Muscle of leg (tissue), 16 donors: ENCODE data around the gene EXD1. TPM values are rescaled to one million over a fixed set of nuclear protein-coding genes. Genes with fewer than 3 reads are reported as not detected.
"Not testable (repeated sequence)": the region's sequence is repeated elsewhere in the genome, so short reads cannot be mapped to it uniquely, and the experiment has no call there.

Experiments
- DNase-seq: peaks from one replicate; pipeline ENCODE4 v3.0.0; 2013
- H3K27ac ChIP-seq: one replicate; pipeline ENCODE4 v1.5.1; 2013; ENCODE audit warnings: mild to moderate bottlenecking, low read length, control low read depth
- H3K27me3 ChIP-seq: one replicate; pipeline ENCODE4 v1.6.1; 2013; ENCODE audit warnings: low read length; ENCODE audit not compliant: control insufficient read depth, insufficient read depth
- H3K36me3 ChIP-seq: one replicate; pipeline ENCODE4 v1.6.1; 2013; ENCODE audit warnings: low read length; ENCODE audit not compliant: control insufficient read depth, insufficient read depth
- H3K4me1 ChIP-seq: one replicate; pipeline ENCODE4 v1.6.1; 2013; ENCODE audit warnings: low read length; ENCODE audit not compliant: control insufficient read depth, insufficient read depth
- H3K4me3 ChIP-seq: one replicate; pipeline ENCODE4 v1.5.1; 2013; ENCODE audit warnings: low read length, control low read depth
- H3K9me3 ChIP-seq: replicated peaks from 2 replicates; pipeline ENCODE4 v1.6.1; 2013; ENCODE audit warnings: low read depth, low read length; ENCODE audit not compliant: control insufficient read depth
- WGBS: methylation state at CpG from one replicate; pipeline ENCODE4 v1.1.5; 2013; ENCODE audit warnings: missing lambda C conversion rate; ENCODE audit not compliant: insufficient coverage; 5-methylcytosine and 5-hydroxymethylcytosine counted together
- long read RNA-seq, 11 donors: transcript quantifications; one replicate each; lab custom pipeline, GENCODE V29; 2026
- polyA plus RNA-seq, 8 donors: library from polyadenylated mRNA; unstranded; fragments of 120-200 nt; gene quantifications; one replicate each; pipeline versions ENCODE4 v1.2.1 to v1.2.3, GENCODE V29; 2013; ENCODE audit warnings: inconsistent platforms in 1 of 8, low replicate concordance in 1 of 8; ENCODE audit not compliant: insufficient read length in 8 of 8, insufficient read depth in 1 of 8
- total RNA-seq: library from RNA; stranded (reverse); fragments of 120-200 nt; gene quantifications from one replicate; pipeline ENCODE4 v1.2.4, GENCODE V29; 2013

EXD1 gene, protein sequence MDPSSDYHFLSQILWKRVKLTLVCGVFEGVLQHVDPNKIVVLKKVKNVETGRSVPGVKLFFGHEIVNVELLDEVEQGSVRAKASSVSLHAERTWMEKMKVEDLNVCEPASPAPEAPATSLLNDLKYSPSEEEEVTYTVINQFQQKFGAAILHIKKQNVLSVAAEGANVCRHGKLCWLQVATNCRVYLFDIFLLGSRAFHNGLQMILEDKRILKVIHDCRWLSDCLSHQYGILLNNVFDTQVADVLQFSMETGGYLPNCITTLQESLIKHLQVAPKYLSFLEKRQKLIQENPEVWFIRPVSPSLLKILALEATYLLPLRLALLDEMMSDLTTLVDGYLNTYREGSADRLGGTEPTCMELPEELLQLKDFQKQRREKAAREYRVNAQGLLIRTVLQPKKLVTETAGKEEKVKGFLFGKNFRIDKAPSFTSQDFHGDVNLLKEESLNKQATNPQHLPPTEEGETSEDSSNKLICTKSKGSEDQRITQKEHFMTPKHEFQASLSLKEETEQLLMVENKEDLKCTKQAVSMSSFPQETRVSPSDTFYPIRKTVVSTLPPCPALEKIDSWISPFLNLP
- total RNA-seq (not detected), polyA plus RNA-seq (under 1 TPM in 2 of 8 donors, not detected in 6; 0.07 to 0.40 TPM)
- long read RNA-seq, donor 1 = 0 reads
- long read RNA-seq, donor 2 = 0 reads
- long read RNA-seq, donor 3, partial matches to known transcripts = 83 of 109 reads
- long read RNA-seq, donor 3, other reads (novel, unspliced or antisense) = 26 of 109 reads
- long read RNA-seq, donor 4 = 0 reads
- long read RNA-seq, donor 5 = 0 reads
- long read RNA-seq, donor 6 = 0 reads
- long read RNA-seq, donor 7 = 0 reads
- long read RNA-seq, donor 8, partial matches to known transcripts = 80 of 94 reads
- long read RNA-seq, donor 8, other reads (novel, unspliced or antisense) = 14 of 94 reads
- long read RNA-seq, donor 9 = 0 reads
- long read RNA-seq, donor 10 = 0 reads
- long read RNA-seq, donor 11, partial matches to known transcripts = 77 of 77 reads
- long read RNA-seq, donor 11, other reads (novel, unspliced or antisense) = 0 of 77 reads

DNA sequence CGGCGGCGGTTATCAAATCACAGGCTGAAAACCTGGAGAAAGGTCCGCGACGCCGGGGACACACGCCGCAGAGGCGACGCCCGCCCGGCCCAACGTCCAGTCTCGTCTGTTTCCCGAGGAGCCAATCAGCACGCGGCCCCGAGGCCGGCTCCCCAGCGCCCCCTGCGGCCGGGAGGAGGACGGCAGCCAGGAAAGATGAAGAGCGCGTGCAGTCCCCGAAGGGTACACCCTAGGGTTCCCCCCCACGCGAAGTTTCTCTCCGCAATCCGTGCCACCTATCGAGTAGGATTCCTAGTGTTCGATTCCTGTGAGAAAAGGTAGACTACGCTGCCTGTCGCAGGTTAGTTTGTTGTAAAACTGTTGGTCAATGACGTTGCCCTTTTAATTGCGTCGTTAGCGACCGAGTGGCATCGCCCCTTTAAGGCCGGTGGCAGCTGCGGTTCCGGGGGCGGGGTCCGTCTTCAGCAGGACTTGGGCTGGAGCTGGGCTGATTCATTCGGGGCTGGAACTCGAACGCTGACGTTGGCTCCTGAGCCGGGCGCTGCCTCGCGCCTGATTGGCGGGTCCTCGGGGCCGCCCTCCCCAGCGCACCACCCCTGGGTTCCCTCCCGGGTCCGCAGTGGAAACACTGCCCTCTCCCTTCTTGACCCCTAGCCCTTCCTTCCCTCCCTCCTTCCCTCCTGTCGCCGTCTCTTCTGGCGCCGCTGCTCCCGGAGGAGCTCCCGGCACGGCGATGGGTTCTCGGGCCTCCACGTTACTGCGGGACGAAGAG lies at the start of gene EXD1, which contains the start of gene CHP1:
Gene EXD1 (minus strand): TSS at position 108 of the 772 bp plus-strand sequence. CDS start 4,182 bp downstream, outside the sequence.
Gene CHP1 (plus strand): TSS at position 619 of the 772 bp plus-strand sequence. CDS start 115 bp downstream, at position 734.
- Histone ChIP-seq H3K36me3 (no peaks in the 10 kb centered on the region), H3K9me3 (no peaks in the 10 kb centered on the region), H3K27me3 (no peaks in the 10 kb centered on the region), H3K4me1 (peaks cover 9% of the 10 kb centered on the region), H3K4me3 (peak within 1 kb of the TSS; percentile 81), H3K27ac (peak within 1 kb of the TSS; percentile 95)
- DNase-seq = peak; percentile 99
- under 1% methylated on average over 63 of the region's 72 CpGs for WGBS

DNA sequence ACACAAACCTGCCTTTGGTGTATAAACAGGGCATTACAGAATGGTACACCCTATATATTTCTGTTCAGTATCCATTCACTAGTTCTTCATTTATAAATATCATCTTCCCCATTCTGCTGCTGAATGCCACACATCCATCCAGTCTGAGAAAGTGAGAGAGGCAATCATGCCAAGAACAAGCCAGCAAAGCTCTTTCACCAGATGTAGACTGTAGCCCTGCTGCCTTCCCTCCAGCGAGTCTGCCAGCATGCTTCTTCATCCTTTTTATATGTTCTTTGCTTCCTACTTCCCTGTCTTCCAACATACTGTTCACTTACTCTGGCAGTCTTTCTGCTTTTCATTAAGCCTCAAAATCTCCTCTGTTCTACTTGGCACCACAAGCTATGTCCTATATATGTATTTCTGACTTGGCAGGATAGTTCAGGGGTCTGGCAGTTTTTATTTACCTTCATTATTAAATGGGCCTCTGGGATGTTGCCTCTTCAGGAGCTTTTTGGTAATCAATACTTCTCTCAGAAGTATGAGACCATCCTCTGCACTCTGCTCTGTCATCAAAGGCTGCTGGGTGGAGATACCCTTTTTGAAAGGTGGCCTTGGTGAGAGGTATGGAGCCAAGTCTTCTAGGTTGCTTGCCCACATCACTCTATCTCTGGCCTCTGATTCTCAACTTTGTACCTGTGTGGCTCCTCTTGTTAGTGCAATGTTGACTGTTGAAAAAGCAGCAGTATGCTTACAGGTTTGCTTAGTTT lies 49.2 kb upstream of the EXD1 start:
- 80% methylated on average over 1 of the region's 1 CpG for WGBS
- Histone ChIP-seq H3K9me3 (no peaks in the 10 kb centered on the region), H3K36me3 (peaks cover 21% of the 10 kb centered on the region), H3K27me3 (no peaks in the 10 kb centered on the region), H3K4me1 (peaks cover 4% of the 10 kb centered on the region), H3K27ac (no peak overlapping the region), H3K4me3 (no peak overlapping the region)
- no peak for DNase-seq

DNA sequence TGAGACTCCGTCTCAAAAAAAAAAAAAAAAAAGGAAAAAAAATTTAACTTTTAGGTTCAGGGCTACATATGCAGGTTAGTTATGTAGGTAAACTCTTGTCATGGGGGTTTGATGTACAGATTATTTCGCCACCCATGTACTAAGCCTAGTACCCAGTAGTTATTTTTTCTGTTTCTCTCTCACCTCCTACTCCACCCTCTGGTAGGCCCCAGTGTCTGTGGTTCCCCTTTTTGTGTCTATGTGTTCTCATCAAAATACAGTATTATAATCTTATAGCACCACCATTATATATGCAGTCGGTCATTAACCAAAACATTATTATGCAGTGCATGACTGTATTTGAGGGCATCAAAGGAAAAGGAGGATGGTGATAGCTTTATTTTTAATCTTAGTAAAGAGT lies 47.8 kb upstream of the EXD1 start:
- DNase-seq = no peak
- H3K27ac ChIP-seq = no peak overlapping the region
- WGBS = no CpG with 5 or more reads among the region's 3 CpGs
- peaks cover 4% of the 10 kb centered on the region for H3K4me1 ChIP-seq
- H3K36me3 ChIP-seq = peaks cover 23% of the 10 kb centered on the region
- H3K27me3 ChIP-seq = no peaks in the 10 kb centered on the region
- no peaks in the 10 kb centered on the region for H3K9me3 ChIP-seq
- H3K4me3 ChIP-seq = no peak overlapping the region

DNA sequence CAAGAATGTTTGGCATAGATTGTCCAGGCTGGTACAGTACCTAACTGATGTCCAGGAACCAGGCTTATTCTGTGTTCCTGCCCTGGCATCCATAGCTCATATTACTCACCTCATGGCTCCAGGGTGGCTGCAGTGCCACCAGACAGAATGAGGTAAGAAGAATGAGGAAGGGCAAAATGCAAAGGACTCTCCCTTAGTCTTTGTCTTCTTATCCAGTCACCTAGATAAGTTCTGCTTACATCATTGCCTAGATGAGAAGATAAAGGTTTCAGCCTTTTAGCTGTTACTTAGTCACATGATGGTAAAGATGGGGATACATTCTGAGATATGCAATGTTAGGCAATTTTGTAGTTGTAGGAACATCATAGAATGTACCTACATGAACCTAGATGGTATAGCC lies 46.3 kb upstream of the EXD1 start:
- Histone ChIP-seq H3K9me3 (no peaks in the 10 kb centered on the region), H3K27me3 (no peaks in the 10 kb centered on the region), H3K27ac (no peak overlapping the region), H3K36me3 (peaks cover 29% of the 10 kb centered on the region), H3K4me1 (no peaks in the 10 kb centered on the region), H3K4me3 (no peak overlapping the region)
- no peak for DNase-seq

DNA sequence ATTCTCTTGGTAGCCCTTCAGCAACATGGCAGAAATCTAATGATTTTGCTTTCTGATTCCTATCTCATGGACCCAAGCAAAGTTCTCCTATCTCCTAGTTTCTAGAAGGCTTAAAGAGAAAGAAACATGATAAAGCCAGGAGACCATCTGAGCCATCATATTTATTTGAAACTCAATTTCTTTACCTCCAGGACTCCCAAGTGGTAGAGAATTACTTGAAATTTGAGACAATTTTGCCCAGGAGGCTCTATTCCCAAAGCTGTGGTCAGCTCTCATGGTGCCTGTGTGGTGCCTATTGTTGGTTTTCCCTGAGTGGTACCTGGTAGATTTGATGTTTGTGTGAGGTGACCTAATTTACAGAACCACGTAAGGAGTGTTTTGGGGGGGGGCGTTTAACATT lies 39.3 kb upstream of the EXD1 start:
- Histone ChIP-seq H3K27me3 (no peaks in the 10 kb centered on the region), H3K36me3 (peaks cover 22% of the 10 kb centered on the region), H3K9me3 (no peaks in the 10 kb centered on the region), H3K27ac (no peak overlapping the region), H3K4me3 (no peak overlapping the region), H3K4me1 (no peaks in the 10 kb centered on the region)
- WGBS = no CpG with 5 or more reads among the region's 2 CpGs
- DNase-seq = no peak

DNA sequence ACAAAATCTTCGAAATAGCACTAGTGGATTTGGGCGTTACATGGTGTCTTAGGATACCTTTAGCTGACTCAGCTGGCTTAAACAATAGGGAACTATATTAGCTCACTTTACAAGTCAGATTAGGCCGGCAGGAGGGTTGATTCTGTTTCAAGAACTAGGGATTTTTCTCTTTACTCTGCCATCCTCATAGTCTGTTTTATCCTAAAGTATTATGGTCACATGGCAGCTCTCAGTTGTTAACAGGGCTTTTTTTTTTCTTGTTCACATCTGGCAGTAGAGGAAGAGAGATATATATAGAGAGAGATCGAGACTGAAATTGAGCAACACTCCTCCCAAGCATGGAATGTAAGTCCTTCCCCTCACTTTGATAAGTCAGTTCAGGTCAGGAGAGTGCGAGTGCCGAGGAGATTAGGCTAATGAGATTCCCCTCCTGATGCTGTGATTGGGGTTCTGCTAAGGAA lies 33.4 kb upstream of the EXD1 start:
- H3K4me3 ChIP-seq = no peak overlapping the region
- H3K9me3 ChIP-seq = no peaks in the 10 kb centered on the region
- peak; percentile 18 for DNase-seq
- WGBS = no CpG with 5 or more reads among the region's 6 CpGs
- H3K27me3 ChIP-seq = no peaks in the 10 kb centered on the region
- no peaks in the 10 kb centered on the region for H3K4me1 ChIP-seq
- no peak overlapping the region for H3K27ac ChIP-seq
- H3K36me3 ChIP-seq = peaks cover 29% of the 10 kb centered on the region

DNA sequence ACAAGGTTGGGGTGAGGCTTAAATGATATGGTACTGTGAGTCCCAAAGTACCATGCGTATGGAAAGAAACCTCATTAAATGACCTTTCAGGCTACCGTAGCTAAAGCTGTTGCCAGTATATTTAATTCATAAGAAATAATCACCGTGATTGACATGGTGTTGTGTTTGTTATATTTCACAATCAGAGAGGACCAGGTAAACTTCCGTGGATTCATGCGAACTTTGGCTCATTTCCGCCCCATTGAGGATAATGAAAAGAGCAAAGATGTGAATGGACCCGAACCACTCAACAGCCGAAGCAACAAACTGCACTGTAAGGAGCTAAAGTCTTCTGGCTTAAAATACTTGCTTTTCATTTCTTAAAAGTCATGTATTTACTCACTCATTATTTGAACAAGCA lies 32.0 kb upstream of the EXD1 start:
- Histone ChIP-seq H3K27me3 (no peaks in the 10 kb centered on the region), H3K36me3 (peaks cover 31% of the 10 kb centered on the region), H3K4me1 (no peaks in the 10 kb centered on the region), H3K27ac (no peak overlapping the region), H3K4me3 (no peak overlapping the region), H3K9me3 (no peaks in the 10 kb centered on the region)
- 100% methylated on average over 1 of the region's 8 CpGs for WGBS
- no peak for DNase-seq

DNA sequence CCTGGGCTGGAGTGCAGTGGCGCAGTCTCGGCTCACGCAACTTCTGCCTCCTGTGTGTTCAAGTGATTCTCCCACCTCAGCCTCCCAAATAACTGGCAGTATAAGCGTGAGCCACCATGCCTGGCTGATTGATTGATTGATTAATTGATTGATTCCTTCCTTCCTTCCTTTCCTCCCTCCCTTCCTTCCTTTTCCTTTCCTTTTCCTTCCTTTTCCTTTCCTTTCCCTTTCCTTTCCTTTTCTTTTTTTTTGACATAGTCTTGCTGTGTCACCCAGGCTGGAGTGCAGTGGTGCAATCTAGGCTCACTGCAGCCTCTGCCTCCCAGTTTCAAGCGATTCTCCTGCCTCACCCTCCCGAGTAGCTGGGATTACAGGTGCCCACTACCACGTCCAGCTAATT lies 30.4 kb upstream of the EXD1 start:
- 82% methylated on average over 2 of the region's 7 CpGs for WGBS
- peaks cover 30% of the 10 kb centered on the region for H3K36me3 ChIP-seq
- H3K4me1 ChIP-seq = not testable (repeated sequence)

DNA sequence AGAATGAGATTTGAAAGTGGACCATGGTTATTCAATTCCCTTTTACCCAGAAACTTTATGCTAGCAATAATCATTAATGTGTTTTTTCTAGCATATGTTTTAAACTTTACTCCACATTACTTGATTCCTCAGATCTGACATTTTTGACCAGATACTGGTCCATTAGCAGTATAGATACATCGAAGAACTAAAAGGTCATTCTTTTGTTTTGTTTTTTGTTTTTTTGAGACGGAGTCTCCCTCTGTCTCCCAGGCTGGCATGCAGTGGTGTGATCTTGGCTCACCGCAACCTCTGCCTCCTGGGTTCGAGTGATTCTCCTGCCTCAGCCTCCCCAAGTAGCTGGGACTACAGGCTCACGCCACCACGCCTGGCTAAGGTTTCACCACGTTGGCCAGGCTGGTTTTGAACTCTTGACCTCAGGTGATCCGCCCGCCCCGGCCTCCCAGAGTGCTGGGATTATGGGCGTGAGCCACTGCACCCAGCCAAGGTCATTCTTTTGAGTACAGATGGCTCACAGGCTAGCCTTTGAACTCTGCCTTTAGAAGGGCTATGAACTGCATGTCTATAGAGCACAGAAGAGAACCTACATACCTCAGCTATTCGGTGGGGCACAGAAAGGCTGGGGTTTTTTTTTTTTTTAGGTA lies 29.1 kb upstream of the EXD1 start:
- Histone ChIP-seq H3K36me3 (peaks cover 24% of the 10 kb centered on the region), H3K27ac (no peak overlapping the region), H3K4me3 (no peak overlapping the region), H3K9me3 (no peaks in the 10 kb centered on the region), H3K4me1 (no peaks in the 10 kb centered on the region), H3K27me3 (no peaks in the 10 kb centered on the region)
- no peak for DNase-seq
- 85% methylated on average over 9 of the region's 12 CpGs for WGBS

More for the DNA sequence above, 30.4 kb upstream of the EXD1 start:
- DNase-seq, H3K27ac ChIP-seq, H3K4me3 ChIP-seq, H3K9me3 ChIP-seq, H3K27me3 ChIP-seq: not testable (repeated sequence)
